Transverse colon (tissue), 4 donors: ENCODE measurements around the gene U2AF2. TPM values are rescaled to one million over a fixed set of nuclear protein-coding genes. Genes with fewer than 3 reads are reported as not detected.
A peak's percentile ranks its signal among the peaks of the same experiment; 100 is the strongest.

ENCODE experiments used
- DNase-seq: peaks from one replicate; pipeline ENCODE4 v3.0.0-alpha.2; 2019
- H3K27ac ChIP-seq, 4 donors: fragments of 200-600 bp; sonication (generic); 2 replicates each; pipeline ENCODE4 v1.5.1; 2016 to 2018; ENCODE audit warnings: inconsistent platforms in 4 of 4
- H3K27me3 ChIP-seq: fragments of 200-600 bp; sonication (generic); 2 replicates; pipeline ENCODE4 v1.5.1; 2017; ENCODE audit warnings: inconsistent platforms
- H3K36me3 ChIP-seq, 4 donors: fragments of 200-600 bp; sonication (generic); 2 replicates each; pipeline ENCODE4 v1.5.1; 2017 to 2019; ENCODE audit warnings: inconsistent platforms in 4 of 4
- H3K4me1 ChIP-seq, 4 donors: fragments of 200-600 bp; sonication (generic); 2 replicates each; pipeline ENCODE4 v1.5.1; 2017 to 2020; ENCODE audit warnings: inconsistent platforms in 4 of 4
- H3K4me3 ChIP-seq, 4 donors: fragments of 200-600 bp; sonication (generic); 1 replicate in 1 of 4; 2 replicates in 3 of 4; pipeline versions ENCODE4 v1.5.1 to v1.6.1; 2017 to 2019; ENCODE audit warnings: inconsistent platforms in 4 of 4
- H3K9me3 ChIP-seq, 2 donors: fragments of 200-600 bp; sonication (generic); 2 replicates each; pipeline ENCODE4 v1.5.1; 2017 to 2019; ENCODE audit warnings: inconsistent platforms in 2 of 2
- EP300 ChIP-seq: sonication (generic); formaldehyde crosslinking; IDR thresholded peaks from one replicate; pipeline ENCODE4 v1.6.1; 2017; ENCODE audit warnings: antibody characterized with exemption, low read depth
- POLR2A ChIP-seq: fragments of 450-650 bp; IDR thresholded peaks from one replicate; pipeline ENCODE4 v1.6.1; 2016; ENCODE audit warnings: antibody characterized with exemption, mild to moderate bottlenecking, moderate library complexity
- POLR2AphosphoS5 ChIP-seq, 3 donors: sonication (generic); formaldehyde crosslinking; IDR thresholded peaks; one replicate each; pipeline ENCODE4 v1.6.1; 2016; ENCODE audit warnings: antibody characterized with exemption in 3 of 3
- WGBS, 2 donors: methylation state at CpG; one replicate each; pipeline ENCODE4 v1.1.5; 2018; ENCODE audit warnings: low coverage in 1 of 2; 5-methylcytosine and 5-hydroxymethylcytosine counted together
- in situ Hi-C, 4 donors: fragments of 200-750 bp; cut with MboI; loops; one replicate each; pipeline versions ENCODE4 v1.15.0 to v1.15.1; 2017; ENCODE audit warnings: low sequenced_read_pairs in 3 of 4, low pct_ligation_motif_present in 1 of 4, low pct_unique_long_range_greater_than_20kb in 1 of 4
- intact Hi-C: fragments of 100-400 bp; cut with DNase I; formaldehyde crosslinking; loops from one replicate; pipeline ENCODE4 v1.15.1; 2023; ENCODE audit warnings: low total_unique reads
- total RNA-seq, 4 donors: library from RNA; depleted of rRNA; stranded (reverse); fragments of >200 nt; gene quantifications; one replicate each; pipeline ENCODE4 v1.1.0, GENCODE V29; 2016
- TF ChIP-seq, protein P1 (sequence below), 5 experiments: fragments of 200-600 bp in 3 of 5; fragments of 450-650 bp in 2 of 5; sonication (generic) in 3 of 5; IDR thresholded peaks; 1 replicate in 2 of 5; 2 replicates in 3 of 5; pipeline ENCODE4 v1.5.1; 2016 to 2017; ENCODE audit warnings: antibody characterized with exemption in 5 of 5, inconsistent platforms in 3 of 5, mild to moderate bottlenecking in 2 of 5, moderate library complexity in 1 of 5

U2AF2 gene
- total RNA-seq, 4 donors from 2014 or later, result 112 to 185 (median 130) TPM

DNA sequence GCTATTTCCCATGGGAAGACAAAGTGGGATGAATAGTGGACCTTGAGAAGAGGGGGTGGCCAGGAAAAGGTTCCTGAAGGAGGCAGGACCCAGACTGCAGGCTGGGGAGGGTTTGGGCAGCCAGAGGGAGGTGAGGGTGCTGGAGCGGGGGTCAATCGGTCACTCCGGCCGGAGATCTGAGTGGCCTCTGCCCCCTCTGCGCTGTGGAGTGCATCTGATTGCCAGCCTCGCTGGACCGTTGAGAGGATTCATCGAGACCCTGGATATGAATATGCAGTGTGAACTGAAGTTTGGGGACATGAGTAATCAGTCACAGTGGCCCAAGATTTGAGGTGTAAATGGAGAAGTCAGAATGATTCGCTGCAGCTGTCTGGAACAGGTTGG, 19.5 kb upstream of the U2AF2 start:
- peaks cover 20 to 53% (median 27%) of the 10 kb centered on the region in 4 donors for H3K4me1 ChIP-seq
- 0 to 8% methylated on average over 7 to 9 of the region's 9 CpGs for WGBS, 2 donors
- no peak for DNase-seq
- no peaks in the 10 kb centered on the region for H3K9me3 ChIP-seq
- in situ Hi-C loops (no loop called here), intact Hi-C loops (no loop called here)
- H3K36me3 ChIP-seq, result no peaks in the 10 kb centered on the region
- TF ChIP-seq, protein P1, sequence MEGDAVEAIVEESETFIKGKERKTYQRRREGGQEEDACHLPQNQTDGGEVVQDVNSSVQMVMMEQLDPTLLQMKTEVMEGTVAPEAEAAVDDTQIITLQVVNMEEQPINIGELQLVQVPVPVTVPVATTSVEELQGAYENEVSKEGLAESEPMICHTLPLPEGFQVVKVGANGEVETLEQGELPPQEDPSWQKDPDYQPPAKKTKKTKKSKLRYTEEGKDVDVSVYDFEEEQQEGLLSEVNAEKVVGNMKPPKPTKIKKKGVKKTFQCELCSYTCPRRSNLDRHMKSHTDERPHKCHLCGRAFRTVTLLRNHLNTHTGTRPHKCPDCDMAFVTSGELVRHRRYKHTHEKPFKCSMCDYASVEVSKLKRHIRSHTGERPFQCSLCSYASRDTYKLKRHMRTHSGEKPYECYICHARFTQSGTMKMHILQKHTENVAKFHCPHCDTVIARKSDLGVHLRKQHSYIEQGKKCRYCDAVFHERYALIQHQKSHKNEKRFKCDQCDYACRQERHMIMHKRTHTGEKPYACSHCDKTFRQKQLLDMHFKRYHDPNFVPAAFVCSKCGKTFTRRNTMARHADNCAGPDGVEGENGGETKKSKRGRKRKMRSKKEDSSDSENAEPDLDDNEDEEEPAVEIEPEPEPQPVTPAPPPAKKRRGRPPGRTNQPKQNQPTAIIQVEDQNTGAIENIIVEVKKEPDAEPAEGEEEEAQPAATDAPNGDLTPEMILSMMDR (IDR thresholded peaks at IDR 0.05), result no peak
- TF ChIP-seq POLR2AphosphoS5 (IDR thresholded peaks at IDR 0.05) (no peak), EP300 (no peak), POLR2A (no peak)
- H3K27ac ChIP-seq, result peak overlapping the region; percentile 87 to 99 (median 97)
- H3K4me3 ChIP-seq, result peak overlapping the region; percentile 57 to 95 (median 88)
- H3K27me3 ChIP-seq, result no peaks in the 10 kb centered on the region

DNA sequence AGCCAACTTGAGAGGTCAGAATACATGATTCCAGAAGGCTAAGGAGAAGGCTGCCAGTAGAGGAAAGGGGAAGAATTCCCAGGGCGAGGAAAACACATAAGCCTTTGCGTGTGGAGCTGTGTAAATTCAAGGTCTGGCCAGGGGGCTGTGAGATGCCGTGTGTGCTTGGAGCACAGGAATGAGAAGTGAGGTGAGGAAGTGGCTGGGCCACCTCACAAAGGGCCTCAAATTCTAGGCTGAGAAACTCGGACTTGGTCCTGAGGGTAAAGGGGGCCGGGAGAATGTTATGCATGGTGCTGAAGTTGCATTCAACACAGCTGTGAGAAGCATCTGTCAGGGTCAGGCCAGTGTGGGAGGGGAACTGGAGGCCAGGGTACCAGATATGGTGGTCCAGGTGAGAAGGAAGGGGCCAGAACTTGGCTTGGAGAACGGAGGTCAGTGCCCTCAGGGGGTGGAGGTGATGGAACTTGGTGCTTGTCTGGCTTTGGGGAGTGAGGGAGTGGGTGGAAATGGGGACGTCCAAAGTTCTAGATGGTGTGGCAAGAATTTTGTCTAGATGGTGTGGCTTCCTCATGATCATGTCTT, 18.9 kb upstream of the U2AF2 start:
- H3K4me1 ChIP-seq, result peaks cover 22 to 56% (median 29%) of the 10 kb centered on the region in 4 donors
- no peaks in the 10 kb centered on the region for H3K36me3 ChIP-seq
- TF ChIP-seq POLR2A (no peak), EP300 (no peak), POLR2AphosphoS5 (IDR thresholded peaks at IDR 0.05) (no peak)
- TF ChIP-seq, protein P1 (IDR thresholded peaks at IDR 0.05), result no peak
- intact Hi-C loops, result no loop called here
- in situ Hi-C loops, result no loop called here
- no peaks in the 10 kb centered on the region for H3K9me3 ChIP-seq
- peak overlapping the region; percentile 87 to 99 (median 97) for H3K27ac ChIP-seq
- WGBS, 2 donors, result 57 to 60% methylated on average over 6 to 7 of the region's 7 CpGs
- H3K4me3 ChIP-seq, result peak overlapping the region; percentile 57 to 95 (median 88)
- no peaks in the 10 kb centered on the region for H3K27me3 ChIP-seq
- no peak for DNase-seq

DNA sequence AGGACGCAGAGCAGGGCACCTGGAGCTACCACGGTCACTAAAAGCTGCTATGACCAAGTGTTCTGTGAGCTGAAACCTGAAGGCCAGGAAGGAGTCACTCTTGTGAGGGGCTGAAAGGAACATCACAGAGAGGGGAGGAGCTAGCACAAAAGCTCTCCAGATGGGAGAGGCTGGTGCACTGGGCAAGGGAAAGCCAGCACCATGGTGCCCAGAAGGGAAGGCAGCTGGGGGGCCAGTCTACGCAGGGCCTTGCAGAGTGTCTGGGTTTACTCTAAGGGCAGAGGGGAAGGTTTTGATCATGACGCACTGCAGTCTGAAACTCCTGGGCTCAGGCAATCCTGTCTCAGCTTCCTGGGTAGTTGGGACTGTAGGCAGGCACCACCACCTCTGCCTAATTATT, 18.1 kb upstream of the U2AF2 start:
- Histone ChIP-seq H3K4me3 (peak overlapping the region in 1 of 4 donors; percentile 95), H3K4me1 (peaks cover 22 to 58% (median 31%) of the 10 kb centered on the region in 4 donors), H3K27me3 (no peaks in the 10 kb centered on the region), H3K36me3 (no peaks in the 10 kb centered on the region), H3K27ac (peak overlapping the region in 1 of 4 donors; percentile 99), H3K9me3 (no peaks in the 10 kb centered on the region)
- no peak for TF ChIP-seq POLR2A
- no peak for TF ChIP-seq EP300
- TF ChIP-seq, protein P1 (IDR thresholded peaks at IDR 0.05), result no peak
- no peak for TF ChIP-seq POLR2AphosphoS5 (IDR thresholded peaks at IDR 0.05)
- 88% methylated on average over 4 of the region's 4 CpGs; no CpG with 5 or more reads in 1 of the 2 donors for WGBS, 2 donors
- no peak for DNase-seq
- in situ Hi-C loops (no loop called here), intact Hi-C loops (no loop called here)

DNA sequence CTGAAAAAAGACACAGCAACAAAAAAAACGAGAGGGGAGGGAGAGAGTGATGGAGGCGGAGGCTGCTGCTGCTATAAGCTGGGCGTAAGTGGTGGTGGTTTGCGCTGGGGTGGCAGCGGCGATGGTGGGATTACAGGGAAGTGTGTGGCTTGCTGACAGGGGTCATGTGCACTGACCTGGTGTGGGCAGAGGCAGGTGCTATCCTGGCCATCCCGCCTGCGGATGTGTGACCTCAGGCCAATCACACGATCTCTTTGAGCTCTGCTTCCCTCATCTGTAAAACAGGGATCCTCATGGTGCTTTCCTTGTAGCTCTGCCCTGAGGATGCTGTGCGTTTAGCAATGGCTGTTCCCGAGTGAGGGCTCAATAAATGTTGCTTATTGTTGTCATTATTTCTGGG, 17.3 kb upstream of the U2AF2 start:
- Histone ChIP-seq H3K4me3 (no peak overlapping the region), H3K36me3 (no peaks in the 10 kb centered on the region), H3K9me3 (no peaks in the 10 kb centered on the region), H3K27me3 (no peaks in the 10 kb centered on the region), H3K4me1 (peaks cover 22 to 61% (median 40%) of the 10 kb centered on the region in 4 donors), H3K27ac (no peak overlapping the region)
- in situ Hi-C loops, result no loop called here
- no peak for TF ChIP-seq POLR2AphosphoS5 (IDR thresholded peaks at IDR 0.05)
- TF ChIP-seq, protein P1 (IDR thresholded peaks at IDR 0.05), result no peak
- TF ChIP-seq POLR2A, result no peak
- TF ChIP-seq EP300, result no peak
- intact Hi-C loops, result no loop called here
- DNase-seq, result no peak
- WGBS, 2 donors, result 83 to 93% methylated on average over 3 to 11 of the region's 11 CpGs
